HEK293T (cell line): ENCODE results near the gene LYPLA2.

Experiments used
- BHLHE40 ChIP-seq: fragments of 450-650 bp; IDR thresholded peaks from 2 replicates; pipeline ENCODE4 v1.6.1; 2016; ENCODE audit warnings: mild to moderate bottlenecking, moderate library complexity, borderline replicate concordance
- FOXA1 ChIP-seq: fragments of 450-650 bp; IDR thresholded peaks from 2 replicates; pipeline ENCODE4 v1.6.1; 2016; ENCODE audit warnings: mild to moderate bottlenecking
- FOXK2 ChIP-seq: fragments of 450-650 bp; IDR thresholded peaks from 2 replicates; pipeline ENCODE4 v1.6.1; 2016; ENCODE audit warnings: mild to moderate bottlenecking
- HDGF ChIP-seq: fragments of 450-650 bp; IDR thresholded peaks from 2 replicates; pipeline ENCODE4 v1.6.1; 2017; ENCODE audit warnings: antibody characterized with exemption, borderline replicate concordance
- L3MBTL2 ChIP-seq: fragments of 450-650 bp; conservative IDR thresholded peaks from 2 replicates; pipeline ENCODE4 v1.6.1; 2016; ENCODE audit warnings: mild to moderate bottlenecking
- SP1 ChIP-seq: fragments of 450-650 bp; IDR thresholded peaks from 2 replicates; pipeline ENCODE4 v1.6.1; 2017
- SUZ12 ChIP-seq: fragments of 450-650 bp; IDR thresholded peaks from 2 replicates; pipeline ENCODE4 v1.6.1; 2016; ENCODE audit warnings: mild to moderate bottlenecking
- TARDBP ChIP-seq: fragments of 450-650 bp; IDR thresholded peaks from 2 replicates; pipeline ENCODE4 v1.6.1; 2016
- ZNF384 ChIP-seq: fragments of 450-650 bp; IDR thresholded peaks from 2 replicates; pipeline ENCODE4 v1.6.1; 2016
- TF ChIP-seq, protein P1 (sequence below): fragments of 450-650 bp; IDR thresholded peaks from 2 replicates; pipeline ENCODE4 v1.6.1; 2016

DNA sequence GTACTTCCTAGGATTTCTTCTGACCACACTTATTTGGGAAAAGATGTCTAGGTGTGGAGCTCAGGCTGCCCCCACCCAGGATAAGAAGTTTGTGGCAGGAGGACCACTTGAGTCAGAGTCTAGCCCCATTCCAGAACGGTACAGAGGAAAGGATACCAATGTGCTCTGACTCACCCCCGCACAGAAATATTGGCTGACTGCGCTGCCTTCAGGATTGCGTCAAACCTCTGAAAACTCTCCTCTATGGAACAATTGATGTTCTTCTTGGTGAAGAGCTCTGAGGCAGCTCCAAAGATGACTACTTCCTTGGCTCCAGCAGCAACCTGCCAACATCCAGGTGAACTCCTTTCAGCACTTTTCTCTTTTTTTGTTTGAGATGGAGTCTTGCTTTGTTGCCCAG, 23.1 kb downstream of the LYPLA2 start:
- TF ChIP-seq, protein P1, sequence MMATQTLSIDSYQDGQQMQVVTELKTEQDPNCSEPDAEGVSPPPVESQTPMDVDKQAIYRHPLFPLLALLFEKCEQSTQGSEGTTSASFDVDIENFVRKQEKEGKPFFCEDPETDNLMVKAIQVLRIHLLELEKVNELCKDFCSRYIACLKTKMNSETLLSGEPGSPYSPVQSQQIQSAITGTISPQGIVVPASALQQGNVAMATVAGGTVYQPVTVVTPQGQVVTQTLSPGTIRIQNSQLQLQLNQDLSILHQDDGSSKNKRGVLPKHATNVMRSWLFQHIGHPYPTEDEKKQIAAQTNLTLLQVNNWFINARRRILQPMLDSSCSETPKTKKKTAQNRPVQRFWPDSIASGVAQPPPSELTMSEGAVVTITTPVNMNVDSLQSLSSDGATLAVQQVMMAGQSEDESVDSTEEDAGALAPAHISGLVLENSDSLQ, result no peak
- no peak for TF ChIP-seq SUZ12
- no peak for TF ChIP-seq BHLHE40
- no peak for TF ChIP-seq L3MBTL2
- TF ChIP-seq ZNF384, result no peak
- no peak for TF ChIP-seq FOXA1
- no peak for TF ChIP-seq HDGF
- no peak for TF ChIP-seq TARDBP
- no peak for TF ChIP-seq FOXK2
- TF ChIP-seq SP1, result no peak
